ENCODE results near the gene MMP17. TPM values are rescaled to one million over a fixed set of nuclear protein-coding genes. Genes with fewer than 3 reads are reported as not detected.

The MMP17 gene
- total and polyA plus RNA-seq, 2 of the 4 experiments (the other 2 are of a cell fraction) = 1.4 to 11.8 TPM

DNA sequence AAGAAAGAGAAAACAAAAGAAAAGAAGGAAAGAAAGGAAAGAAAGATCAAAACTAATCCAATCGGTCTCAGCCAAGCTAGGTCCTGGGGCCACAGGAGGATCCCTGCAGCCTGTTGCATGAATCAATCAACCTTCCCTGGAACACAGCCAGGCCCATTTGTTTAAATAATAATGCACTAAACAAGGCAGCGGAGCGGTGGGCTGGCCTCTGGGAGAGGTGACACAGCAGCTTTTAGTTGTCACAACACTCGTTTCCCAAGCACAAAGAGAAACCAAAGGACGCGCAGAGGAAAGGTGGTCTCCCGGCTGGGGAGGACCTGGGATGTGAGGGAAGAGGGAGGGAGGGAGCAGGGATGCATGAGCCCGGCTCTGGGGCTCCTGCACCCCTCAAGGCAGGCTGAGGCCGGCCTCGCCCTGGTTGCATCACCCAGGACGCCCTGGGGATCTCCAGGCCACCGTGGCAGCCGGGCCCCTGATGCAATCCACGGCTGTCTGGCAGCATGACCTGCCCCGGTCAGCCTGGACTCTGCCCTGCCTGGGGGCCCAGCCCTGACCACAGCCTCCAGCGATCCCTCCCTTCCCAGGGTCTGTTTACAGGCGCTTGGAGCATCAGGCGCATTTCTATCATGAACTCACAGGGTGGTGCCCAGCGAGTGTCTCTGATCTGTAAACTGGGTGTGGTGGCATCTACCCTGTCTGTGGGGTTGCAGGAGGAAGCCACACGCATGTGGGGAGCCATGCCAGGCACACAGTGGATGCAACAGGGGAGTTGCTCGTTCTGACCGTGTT lies 32.5 kb downstream of the MMP17 start:
- Histone ChIP-seq H3K14ac (replicated peaks; ENCODE audit: low read depth, low read length) (peak overlapping the region; percentile 99), H2BK20ac (ENCODE audit: low read depth, low read length) (peak overlapping the region; percentile 100), H3K4me1 (ENCODE audit: control insufficient read depth, insufficient read depth, low read length) (peaks cover 8% of the 10 kb centered on the region), H3K36me3 (ENCODE audit: control insufficient read depth, insufficient read depth, low read length) (no peaks in the 10 kb centered on the region), H3K56ac (ENCODE audit: extremely low read depth, insufficient read depth, low read length) (peak overlapping the region; percentile 61; the same call in 1 of the 2 replicates), H4K5ac (ENCODE audit: low read depth, low read length) (peak overlapping the region; percentile 77), H4K91ac (ENCODE audit: insufficient read depth, low read depth, low read length) (peak overlapping the region; percentile 98), H2BK15ac (ENCODE audit: low read depth, low read length) (peak overlapping the region; percentile 86; the same call in 2 of the 3 replicates), H2AFZ (replicated peaks; ENCODE audit: low read length, poor library complexity) (peak overlapping the region; percentile 93), H3K4ac (ENCODE audit: low read depth, low read length) (peak overlapping the region; percentile 100), H3K27ac (ENCODE audit: insufficient read depth, low read length) (peak overlapping the region; percentile 52), H3K4me2 (ENCODE audit: low read depth, low read length) (peak overlapping the region; percentile 64), H2AK5ac (ENCODE audit: low read depth, low read length) (peak overlapping the region; percentile 98), H3K9me1 (ENCODE audit: insufficient read depth, low read length) (peaks cover 7% of the 10 kb centered on the region), H2AK9ac (replicated peaks; ENCODE audit: low read depth, low read length, poor library complexity) (peak overlapping the region; percentile 98), H4K8ac (ENCODE audit: low read depth in 2 of 2, low read length in 2 of 2) (peak overlapping the region; percentile 37 to 98; a peak in 3 of 4 replicates), H2BK5ac (ENCODE audit: low read depth, low read length, poor library complexity, severe bottlenecking) (peak overlapping the region; percentile 39), H3K23ac (ENCODE audit: low read depth, low read length) (peak overlapping the region; percentile 99), H3K9ac (ENCODE audit: low read depth, low read length) (peak overlapping the region; percentile 28), H3K9me3 (ENCODE audit: control insufficient read depth, insufficient read depth, low read length) (no peaks in the 10 kb centered on the region), H2BK120ac (ENCODE audit: low read depth, low read length) (peak overlapping the region; percentile 97), H3K18ac (ENCODE audit: low read depth, low read length) (peak overlapping the region; percentile 48), H4K20me1 (ENCODE audit: insufficient read depth, low read length) (no peaks in the 10 kb centered on the region), H3K4me3 (ENCODE audit: insufficient read depth, low read depth, low read length) (peak overlapping the region; percentile 1; the same call in 1 of the 2 replicates), H3K79me1 (ENCODE audit: low read depth in 1 of 2, low read length in 2 of 2) (no peaks in the 10 kb centered on the region), H3K27me3 (ENCODE audit: control insufficient read depth, insufficient read depth, low read length) (peaks cover 7% of the 10 kb centered on the region; the same call in 1 of the 2 replicates)
- intact Hi-C loops (cut with micrococcal nuclease) (no loop called here), dilution Hi-C loops (cut with HindIII; ENCODE audit: low sequenced_read_pairs, unreplicated experiment) (no loop called here), in situ Hi-C loops (cut with MboI; ENCODE audit: low sequenced_read_pairs) (no loop called here)
- POLR2A ChIA-PET (ENCODE audit: unreplicated experiment) = no interaction called here
- peak; percentile 31; the same call in 1 of the 2 replicates for TF ChIP-seq MAZ (IDR thresholded peaks at IDR 0.05; ENCODE audit: borderline replicate concordance, low read depth, low read length)
- TF ChIP-seq MXI1 (IDR thresholded peaks at IDR 0.05; ENCODE audit: borderline replicate concordance, low read depth, low read length) = no peak
- no peak for TF ChIP-seq POLR2A (IDR thresholded peaks at IDR 0.05; ENCODE audit: low read depth, low read length)
- TF ChIP-seq BHLHE40 (IDR thresholded peaks at IDR 0.05; ENCODE audit: low read depth, low read length) = no peak
- TF ChIP-seq NFE2L2 (IDR thresholded peaks at IDR 0.05; ENCODE audit: low read depth, low read length) = peak; percentile 40; the same call in 1 of the 2 replicates
- TF ChIP-seq RAD21 (IDR thresholded peaks at IDR 0.05; ENCODE audit: low read length) = no peak
- no peak for TF ChIP-seq FOS (IDR thresholded peaks at IDR 0.05; ENCODE audit: low read depth, low read length)
- TF ChIP-seq CEBPB (IDR thresholded peaks at IDR 0.05; ENCODE audit: low read depth, low read length) = peak; percentile 97
- no peak for TF ChIP-seq RFX5 (IDR thresholded peaks at IDR 0.05; ENCODE audit: low read depth, low read length)
- no peak for TF ChIP-seq SMC3 (IDR thresholded peaks at IDR 0.05; ENCODE audit: low read depth, low read length)
- no peak for TF ChIP-seq RCOR1 (IDR thresholded peaks at IDR 0.05; ENCODE audit: insufficient replicate concordance, low read length)
- no peak for TF ChIP-seq MAFK (IDR thresholded peaks at IDR 0.05; ENCODE audit: low read depth, low read length)
- BruUV-seq (replicated peaks) = no TSS peak
- CTCF ChIA-PET = interaction anchor here (0.6 kb wide), 1 partner anchor 778 kb away, joined by 3 read pairs; no protein-coding TSS in a partner anchor
- ATAC-seq (ENCODE audit: low read depth) = peak; percentile 76
- peak; percentile 57 for DNase-seq
- WGBS, 2 experiments (ENCODE audit: extremely low coverage in 2 of 2, insufficient read length in 1 of 2) = 66% methylated on average over 5 of the region's 22 CpGs; no CpG with 5 or more reads in 1 of the 2 experiments
